Measurements from ENCODE around the gene LAIR1.

LAIR1 gene

GRCh38 chr19:54319049-54319448 lies 45.7 kb downstream of the LAIR1 start:
- DNase-seq (ENCODE audit: low read depth in 1 of 2, low spot score in 1 of 2), result no peak

GRCh38 chr19:54317965-54318240 lies 46.8 kb downstream of the LAIR1 start:
- DNase-seq (ENCODE audit: low read depth in 1 of 2, low spot score in 1 of 2), result no peak

- DNase-seq (ENCODE audit: low read depth in 1 of 2, low spot score in 1 of 2), result no peak
These were observed 47.4 kb downstream of the LAIR1 start for GRCh38 chr19:54317108-54317964.

GRCh38 chr19:54316746-54317107 lies 48.0 kb downstream of the LAIR1 start:
- no peak for DNase-seq (ENCODE audit: low read depth in 1 of 2, low spot score in 1 of 2)

- no peak for DNase-seq (ENCODE audit: low read depth in 1 of 2, low spot score in 1 of 2)
These were observed 48.8 kb downstream of the LAIR1 start for GRCh38 chr19:54315956-54316355.

GRCh38 chr19:54312436-54313377 lies 52.0 kb downstream of the LAIR1 start, which contains the start of gene LILRA5:
Gene LILRA5 (minus strand): TSS chr19:54313166. CDS start chr19:54313019, 147 bp downstream.
- DNase-seq (ENCODE audit: low read depth in 1 of 2, low spot score in 1 of 2), result no peak

GRCh38 chr19:54312011-54312410 lies 52.7 kb downstream of the LAIR1 start:
- DNase-seq (ENCODE audit: low read depth in 1 of 2, low spot score in 1 of 2), result no peak

GRCh38 chr19:54311486-54311885 lies 53.2 kb downstream of the LAIR1 start:
- DNase-seq (ENCODE audit: low read depth in 1 of 2, low spot score in 1 of 2), result no peak

- DNase-seq (ENCODE audit: low read depth in 1 of 2, low spot score in 1 of 2), result no peak
These were observed 54.2 kb downstream of the LAIR1 start for GRCh38 chr19:54310543-54310942.

- no peak for DNase-seq (ENCODE audit: low read depth in 1 of 2, low spot score in 1 of 2)
These were observed 54.9 kb downstream of the LAIR1 start for GRCh38 chr19:54309811-54310210.

- no peak for DNase-seq (ENCODE audit: low read depth in 1 of 2, low spot score in 1 of 2)
These were observed 57.2 kb downstream of the LAIR1 start for GRCh38 chr19:54307389-54308020.

- DNase-seq (ENCODE audit: low read depth in 1 of 2, low spot score in 1 of 2), result no peak
These were observed 59.6 kb downstream of the LAIR1 start for GRCh38 chr19:54305141-54305540.

GRCh38 chr19:54302257-54302656 lies 62.5 kb downstream of the LAIR1 start:
- no peak for DNase-seq (ENCODE audit: low read depth in 1 of 2, low spot score in 1 of 2)
